DMS114 treated with DMSO at 0.1 percent for 48 hours (cell line): Measurements from ENCODE around the gene NEURL3.
"Not testable (repeated sequence)": the region's sequence is repeated elsewhere in the genome, so short reads cannot be mapped to it uniquely, and the experiment has no call there.

Experiments used
- DNase-seq: peaks from one replicate; lab custom pipeline; 2025; ENCODE audit not compliant: unreplicated experiment; lab: John Stamatoyannopoulos, UW

The NEURL3 gene

DNA sequence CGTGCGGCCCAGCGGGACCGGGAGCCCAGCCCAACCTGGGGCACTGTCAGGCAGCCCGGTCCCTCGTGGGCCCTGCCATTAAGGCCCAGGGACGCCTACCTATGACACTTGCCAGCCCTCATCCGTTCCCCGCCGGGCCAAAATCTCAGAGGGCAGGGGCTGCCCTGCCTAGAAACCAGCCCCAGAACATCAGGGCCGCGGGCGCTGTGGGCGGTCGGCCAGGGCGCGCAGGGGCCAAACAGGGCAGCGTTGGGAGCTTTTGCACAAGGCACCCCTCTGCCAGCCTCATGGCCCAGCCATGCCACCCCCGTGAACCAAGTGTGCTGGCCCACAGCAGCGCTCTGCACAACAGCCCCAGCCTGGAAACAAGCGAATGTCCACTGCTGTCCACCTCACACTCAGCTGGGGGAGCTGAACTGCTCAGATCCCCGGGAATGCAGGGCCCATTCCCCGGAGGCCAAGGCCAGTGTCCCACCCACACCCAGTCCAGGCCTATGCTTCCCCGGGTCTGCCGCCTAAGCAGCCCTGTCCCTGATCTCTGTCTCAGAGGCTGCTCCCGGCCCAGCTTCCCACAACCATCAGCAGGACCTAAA is 3.5 kb upstream of the NEURL3 start:
- no peak for DNase-seq

DNA sequence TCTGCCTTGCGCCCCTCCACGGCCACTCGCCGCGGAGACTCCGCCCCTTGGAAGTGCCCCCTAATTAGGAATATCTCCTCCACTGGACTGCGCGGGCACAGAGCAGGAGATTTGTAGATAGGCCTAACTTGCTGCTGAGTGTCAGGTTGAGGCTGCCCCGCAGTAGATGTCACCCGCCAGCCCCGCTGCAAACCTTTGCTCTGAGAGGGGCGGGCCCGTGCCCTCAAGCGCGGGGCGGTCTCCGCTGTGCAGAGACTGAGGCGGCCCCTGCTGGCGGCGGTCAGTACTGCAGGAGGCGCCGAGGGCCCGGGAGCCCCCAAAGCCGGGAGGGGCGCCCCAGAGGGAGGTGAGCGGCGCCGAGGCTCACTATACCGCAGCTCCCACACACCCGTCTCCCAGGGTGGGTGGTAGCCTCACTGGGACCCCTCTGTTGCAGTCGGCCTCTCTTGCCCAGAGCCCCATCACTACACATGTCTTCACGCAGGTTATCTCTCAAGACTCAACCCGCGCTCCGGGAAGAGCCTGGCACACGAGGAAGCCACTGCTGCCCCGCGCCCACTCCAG is 2.9 kb upstream of the NEURL3 start:
- no peak for DNase-seq

DNA sequence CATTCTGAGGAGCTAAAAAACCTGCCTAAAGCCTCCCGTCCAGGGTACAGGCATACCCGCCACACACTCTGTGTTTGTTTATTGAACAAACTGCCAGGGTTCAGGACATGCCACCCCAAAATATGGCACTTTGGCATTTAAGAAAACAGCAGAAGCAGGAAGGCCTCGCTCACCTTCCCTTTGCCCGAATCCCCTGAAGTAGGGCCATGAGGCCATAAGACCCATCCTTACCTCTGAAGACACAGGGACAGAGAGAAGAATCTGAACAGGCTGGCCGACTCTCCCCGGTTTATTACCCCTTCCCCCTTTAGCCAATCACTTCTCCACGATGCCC is 1.7 kb upstream of the NEURL3 start:
- DNase-seq = no peak

DNA sequence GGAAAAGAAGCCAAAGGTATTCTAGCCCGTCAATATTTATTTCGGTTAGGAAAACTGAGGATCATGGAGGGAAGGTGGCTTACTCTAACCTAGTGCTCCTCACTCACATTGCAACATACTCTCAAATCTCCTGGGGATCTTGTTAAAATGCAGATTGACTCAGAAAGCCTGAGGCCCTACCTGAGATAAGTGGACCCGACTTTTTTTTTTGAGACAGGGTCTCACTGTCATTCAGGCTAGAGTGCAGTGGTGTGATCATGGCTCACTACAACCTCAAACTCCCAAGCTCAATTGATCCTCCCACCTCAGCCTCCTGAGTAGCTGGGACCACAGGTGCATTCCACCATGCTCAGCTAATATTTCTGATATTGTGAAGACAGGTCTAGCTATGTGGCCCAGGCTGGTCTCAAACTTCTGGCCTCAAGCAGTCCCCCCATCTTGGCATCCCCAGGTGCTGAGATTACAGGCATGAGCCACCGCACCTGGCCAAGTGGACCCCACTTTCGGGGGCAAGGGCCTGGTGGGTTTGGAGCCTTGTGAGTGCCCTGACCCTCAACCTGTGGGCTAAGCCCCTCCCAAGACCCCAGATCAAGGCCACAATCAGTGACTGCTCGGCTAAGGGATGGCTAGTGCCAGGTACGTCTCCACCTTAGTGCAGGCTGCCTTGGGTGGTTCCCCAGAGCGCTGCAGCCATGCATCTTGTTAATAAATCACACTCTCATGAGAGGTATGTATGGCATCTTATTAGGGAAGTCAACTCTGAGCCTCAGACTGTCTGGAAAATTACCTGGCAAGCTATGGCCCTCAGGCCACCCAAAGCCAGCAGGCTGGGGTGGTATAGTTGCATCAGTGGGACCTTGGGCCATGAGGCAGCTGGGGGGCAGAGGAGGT is 1.1 kb upstream of the NEURL3 start:
- no peak for DNase-seq

DNA sequence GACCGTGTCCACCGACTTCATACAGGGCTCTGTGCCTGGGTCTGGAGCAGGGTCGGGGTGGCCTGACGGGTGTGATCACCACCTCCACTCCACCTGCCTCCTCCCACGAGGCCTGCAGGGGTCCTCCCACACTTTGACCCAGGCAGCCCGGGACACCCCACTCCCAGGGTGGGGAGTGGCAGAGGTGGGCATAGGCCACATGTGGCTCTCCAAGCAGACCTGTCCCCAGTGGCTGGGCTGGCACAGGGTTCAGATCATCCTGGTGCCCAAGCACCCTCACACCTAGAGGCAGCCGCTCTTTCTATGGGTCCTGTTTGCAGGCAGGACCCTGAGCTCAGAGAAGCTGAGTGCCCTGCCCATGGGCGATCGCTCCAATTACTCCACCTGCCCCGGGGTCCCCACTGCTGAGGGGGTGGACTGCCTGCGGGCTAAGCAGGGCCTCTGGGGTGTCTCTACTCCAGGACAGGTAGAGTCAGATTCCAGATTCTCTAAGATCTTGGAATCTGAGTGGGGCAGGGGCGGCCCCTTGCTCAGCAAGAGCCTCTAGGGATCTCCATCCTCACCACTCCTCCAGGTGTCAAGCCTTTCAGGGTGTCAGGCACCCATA is 1.4 kb downstream of the NEURL3 start:
- no peak for DNase-seq

DNA sequence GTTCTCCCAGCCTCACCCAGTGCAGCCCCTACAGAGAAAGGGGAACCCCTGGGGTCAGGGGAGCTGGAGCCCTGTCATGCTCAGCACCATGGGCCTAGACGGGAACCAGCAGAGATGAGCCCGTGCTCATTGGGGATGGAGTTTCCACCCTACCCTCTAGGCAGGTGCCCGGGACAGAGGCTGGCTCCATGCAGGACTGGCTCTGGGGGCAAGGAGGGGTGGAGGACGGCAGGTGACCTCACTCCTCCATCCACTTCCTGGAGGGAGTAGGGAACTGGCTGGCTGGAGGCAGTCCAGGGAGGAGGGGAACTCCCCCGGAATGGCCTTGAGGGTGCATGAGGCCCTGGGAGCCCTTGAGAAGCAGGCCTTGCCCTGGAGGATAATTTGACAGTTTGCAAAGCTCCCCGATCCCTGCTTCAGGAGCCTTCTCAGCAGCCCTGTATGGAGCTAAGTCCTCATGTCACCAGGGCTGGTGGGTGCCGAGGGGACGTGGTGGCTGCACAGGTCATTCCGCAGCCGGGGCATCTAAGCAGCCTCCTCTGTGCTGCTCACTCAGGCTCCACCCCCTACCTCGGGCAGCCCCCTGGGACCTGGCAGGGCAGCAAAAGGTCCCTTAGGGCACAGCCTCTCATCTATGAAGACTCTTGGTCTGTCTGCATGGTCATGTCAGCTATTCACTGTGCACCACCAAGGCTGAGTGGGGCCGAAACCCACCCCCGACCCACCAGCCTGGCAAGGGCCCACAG is 2.1 kb downstream of the NEURL3 start:
- no peak for DNase-seq

DNA sequence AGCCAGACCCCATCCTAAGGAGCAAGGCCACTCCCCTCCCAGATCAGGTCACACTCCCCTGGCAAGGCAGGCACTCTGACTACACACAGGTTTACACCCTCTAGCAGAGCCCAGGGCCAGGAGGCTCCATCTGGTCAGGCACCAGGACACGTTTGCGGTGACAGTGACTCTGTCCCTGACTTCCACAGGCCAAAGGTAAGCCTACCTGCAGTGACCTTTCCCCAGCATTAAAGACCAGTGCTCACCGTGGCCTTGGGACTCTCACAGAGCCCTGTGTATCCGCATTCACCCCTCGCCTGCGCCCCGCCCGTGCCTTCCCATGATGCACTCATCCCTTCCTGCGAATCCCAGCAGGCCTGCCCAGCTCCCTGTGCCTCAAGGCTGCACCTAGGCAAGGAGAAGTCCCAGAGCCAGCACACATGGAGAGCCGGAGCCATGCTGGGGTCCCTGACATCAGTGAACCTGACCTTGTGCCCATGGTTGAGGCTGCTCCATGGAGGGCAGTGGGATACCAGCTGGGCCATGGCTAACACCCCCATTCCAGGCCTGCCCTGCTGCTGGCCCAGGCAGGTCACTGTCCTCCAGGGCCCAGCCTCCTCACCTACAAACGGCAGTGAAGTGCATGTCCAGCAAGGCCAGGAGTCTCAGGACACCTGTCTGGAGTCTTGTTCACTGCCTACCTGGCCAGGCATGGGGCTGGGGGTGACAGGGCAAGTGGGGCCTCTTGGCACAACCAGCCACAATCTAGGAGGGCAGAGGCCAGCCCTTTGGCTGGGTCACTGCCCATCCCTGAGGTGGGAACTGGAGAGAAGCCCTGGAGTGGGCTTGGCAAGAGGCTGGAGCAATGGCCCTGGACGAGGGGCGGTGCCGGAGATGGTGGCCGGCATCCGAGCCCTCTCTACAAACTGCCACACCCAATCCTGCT is 3.0 kb downstream of the NEURL3 start:
- DNase-seq = no peak

DNA sequence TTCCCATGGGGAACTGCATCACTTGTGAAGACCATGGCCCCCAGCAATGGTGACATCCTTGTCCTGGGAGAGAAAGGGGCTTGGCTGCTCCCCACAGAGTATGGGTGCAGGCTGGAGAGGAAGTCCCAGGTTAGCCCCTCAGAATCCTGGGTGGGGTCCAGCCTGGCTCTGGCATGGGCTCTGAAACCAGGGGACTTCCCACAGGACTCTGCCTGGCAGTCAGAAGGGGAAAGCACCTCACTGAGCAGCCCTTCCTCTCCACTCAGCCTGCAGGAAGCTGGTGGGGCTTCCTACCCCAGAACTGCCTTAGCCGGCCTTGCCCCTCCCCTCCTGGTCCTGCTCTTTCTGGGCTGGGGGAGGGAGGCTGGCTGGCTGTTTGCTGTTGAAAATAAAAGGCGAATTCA is 3.7 kb downstream of the NEURL3 start:
- DNase-seq = no peak

DNA sequence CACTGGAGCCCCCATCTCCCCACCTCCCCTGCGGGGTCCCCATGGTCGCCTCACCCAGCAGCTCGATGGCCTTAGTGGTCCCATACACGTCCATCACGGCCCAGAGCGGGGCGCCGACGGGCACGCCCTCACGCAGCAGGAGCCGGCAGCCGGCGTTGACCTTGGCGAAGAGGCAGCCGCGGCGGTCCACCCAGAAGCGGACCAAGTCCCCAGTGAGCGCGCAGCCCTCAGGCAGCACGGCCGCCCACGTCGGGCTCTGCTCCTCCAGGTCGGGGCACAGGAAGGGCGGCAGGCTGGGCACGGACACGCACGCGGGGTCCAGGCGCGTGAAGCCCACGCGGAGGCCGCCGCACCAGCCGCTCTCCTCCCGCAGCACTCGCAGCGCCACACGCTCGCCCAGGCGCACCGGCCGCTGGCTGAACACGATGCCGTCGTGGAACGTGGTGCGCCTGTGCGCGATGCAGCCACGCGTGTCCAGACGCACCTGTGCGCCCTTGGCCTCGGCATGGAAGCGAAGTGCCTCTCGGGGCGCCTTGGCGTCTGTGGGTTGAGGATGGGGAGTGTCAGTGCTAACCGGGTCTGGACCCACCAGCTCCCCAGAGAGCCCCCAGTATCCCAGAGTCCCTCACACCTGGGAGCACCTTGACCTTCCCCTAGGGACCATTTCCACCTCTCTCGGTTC is 4.6 kb downstream of the NEURL3 start:
- DNase-seq = no peak

DNA sequence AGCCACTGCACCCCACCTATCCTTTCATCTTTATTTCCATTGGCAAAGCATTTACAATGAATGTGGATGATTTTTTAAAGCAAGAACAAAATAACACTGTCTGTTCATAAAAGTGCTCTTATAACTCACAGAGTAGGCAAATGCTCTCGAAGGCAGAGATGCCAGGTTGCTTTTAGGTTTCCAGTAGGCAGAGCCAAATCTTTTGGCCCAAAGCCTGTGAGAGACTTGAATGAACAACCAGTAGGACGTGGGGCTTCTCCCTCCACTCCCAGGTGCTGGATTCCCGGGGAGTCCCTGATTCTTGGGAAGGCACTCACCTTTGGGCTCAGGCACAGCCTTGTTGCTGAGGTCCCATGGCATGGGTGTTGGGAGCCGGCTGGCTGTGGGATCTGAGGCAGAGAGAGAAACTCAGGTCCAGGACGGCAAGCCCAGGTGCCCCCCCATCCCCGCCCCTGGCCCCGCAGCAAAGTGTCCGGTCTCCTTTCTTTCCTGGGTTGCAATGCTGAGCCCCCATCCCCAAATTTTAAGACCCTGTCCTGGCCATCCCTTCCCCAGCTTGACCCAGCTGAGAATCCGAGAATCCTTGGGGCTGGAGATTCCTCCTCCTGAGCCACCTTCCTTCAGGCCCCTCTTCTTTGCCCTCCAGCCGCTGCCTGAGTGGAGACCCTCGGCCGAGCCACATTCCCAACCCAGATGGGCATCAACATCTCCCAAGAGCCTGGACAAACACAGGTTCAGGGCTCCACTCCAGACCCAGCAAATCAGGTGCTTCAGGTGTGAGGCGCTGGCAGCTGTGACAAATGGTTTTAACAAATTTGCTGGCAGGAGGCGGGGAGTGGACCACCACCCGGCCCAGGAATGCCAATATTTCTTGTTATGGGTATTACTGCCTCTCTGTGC is 5.8 kb downstream of the NEURL3 start:
- DNase-seq = no peak

DNA sequence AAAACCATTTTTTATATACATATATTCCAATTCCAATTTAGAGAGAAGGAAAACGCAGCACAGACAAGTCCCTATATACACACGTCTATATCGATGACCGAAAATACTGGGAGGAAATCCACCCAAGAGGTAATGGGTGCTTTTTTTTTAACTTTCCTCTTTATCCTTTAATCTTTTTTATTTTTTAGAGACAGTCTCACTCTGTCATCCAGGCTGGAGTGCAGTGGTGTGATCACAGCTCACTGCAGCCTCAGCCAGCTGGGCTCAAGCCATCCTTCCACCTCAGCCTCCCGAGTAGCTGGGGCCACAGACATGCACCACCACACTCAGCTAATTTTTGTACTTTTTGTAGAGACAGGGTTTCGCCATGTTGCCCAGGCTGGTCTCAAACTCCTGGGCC is 6.5 kb downstream of the NEURL3 start:
- not testable (repeated sequence) for DNase-seq

DNA sequence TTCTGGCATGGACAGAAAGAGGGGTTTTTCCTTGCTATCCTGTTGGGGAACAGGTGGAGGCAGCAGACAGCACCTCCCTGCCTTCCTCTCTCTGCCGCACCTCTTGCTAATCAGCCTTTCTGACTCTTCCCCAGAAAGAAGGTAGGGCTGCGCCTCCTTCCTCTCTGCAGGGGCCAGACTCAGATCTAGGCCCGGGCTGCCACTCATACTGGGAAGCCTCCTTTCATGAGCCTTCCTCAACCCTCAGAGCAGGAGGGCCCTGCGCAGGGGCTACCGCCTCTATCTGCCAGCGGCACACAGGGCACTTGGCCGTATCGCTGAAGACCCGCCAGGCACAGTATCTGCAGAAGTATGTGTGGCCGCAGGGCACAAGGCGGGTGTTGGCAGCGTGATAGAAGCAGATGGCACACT is 7.1 kb downstream of the NEURL3 start:
- no peak for DNase-seq

DNA sequence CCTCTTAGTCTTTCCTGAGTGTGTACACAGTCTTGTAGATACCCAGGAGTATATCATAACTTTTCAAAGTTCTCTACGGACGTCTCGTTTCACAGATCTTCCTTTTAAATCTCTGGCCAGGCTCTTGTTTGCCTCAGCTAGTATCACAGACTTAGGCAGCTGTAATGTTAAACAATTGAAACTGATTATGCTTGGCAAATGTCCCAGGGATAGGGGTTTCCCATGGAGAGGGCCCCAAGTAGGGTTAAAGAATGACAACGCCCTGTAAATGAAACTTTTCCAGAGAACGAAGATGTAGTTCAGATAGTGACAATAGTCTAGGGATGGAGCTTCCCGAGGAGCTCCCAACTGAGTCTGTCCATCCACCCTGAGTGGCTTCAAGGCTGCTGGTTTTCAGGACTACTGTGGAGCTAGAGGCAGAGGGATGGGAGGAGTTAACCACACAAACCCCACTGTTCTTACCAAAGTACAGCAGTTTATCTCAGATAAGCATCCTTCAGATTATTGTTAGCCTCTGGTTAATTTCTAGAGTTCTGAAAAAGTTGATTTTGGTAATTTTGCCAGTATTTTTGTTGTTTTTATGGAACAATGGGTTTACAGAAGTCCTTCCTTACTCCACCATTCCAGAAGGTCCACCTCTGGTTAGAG is 9.1 kb downstream of the NEURL3 start:
- no peak for DNase-seq

DNA sequence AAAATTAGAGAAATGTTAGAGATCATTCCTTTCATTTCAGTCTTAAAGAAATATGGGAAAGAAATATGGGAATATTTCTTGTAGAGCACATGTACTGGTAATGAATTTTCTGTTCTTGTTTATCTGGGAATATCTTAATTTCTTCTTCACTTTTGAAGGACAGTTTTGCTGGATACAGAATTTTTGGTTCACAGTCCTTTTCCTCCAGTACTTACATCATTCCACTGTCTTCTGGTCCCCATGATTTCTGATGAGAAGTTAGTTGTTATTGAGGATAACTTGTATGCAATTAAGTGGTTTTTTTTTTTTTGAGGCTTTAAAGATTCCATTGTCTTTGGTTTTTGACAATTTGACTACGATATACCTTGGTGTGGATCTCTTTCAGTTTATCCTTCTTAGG is 11.0 kb downstream of the NEURL3 start:
- no peak for DNase-seq

DNA sequence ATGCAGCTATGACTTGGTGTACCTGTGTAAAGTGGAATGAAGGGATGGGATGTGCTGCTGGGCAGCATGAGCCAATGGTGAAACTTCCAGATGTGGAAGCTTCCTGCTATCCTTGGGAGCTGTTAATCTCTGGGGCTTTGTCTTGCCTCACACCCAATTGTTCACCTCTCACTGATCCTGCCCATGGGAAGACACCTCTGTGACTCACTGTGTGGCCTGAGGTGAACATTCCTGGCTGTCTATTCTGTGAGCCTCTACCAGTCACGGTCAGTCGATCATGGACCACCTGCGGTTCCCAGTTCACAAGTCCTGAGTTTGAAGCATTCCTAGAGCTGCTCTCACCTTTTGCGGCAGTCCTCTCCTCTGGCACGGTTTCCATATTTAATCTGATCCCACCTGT is 12.1 kb downstream of the NEURL3 start:
- no peak for DNase-seq

DNA sequence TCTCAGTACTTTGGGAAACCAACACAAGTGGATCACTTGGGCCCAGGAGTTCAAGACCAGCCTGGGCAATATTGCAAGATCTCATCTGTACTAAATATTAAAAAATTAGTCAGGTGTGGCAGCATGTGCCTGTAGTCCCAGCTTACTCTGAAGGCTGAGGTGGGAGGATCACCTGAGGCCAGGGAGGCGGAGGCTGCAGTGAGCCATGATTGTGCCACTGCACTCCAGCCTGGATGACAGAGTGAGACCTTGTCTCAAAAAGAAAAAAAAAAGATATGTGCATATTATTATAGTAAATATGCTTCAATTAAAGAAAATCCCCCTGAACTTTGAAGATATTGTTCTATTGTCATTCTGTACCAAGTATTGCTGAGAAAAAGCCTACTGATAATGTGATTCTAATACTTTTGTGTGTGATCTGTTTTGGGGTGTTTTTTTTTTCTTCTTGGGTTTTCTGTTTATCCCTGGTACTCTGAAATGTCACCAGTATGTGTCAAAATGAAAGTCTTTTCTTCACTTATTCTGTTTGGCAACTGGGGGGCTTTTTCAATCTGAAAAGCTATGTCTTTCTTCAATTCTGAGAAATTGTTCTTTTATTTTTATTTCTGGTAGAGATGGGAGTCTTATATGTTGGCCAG is 13.2 kb downstream of the NEURL3 start:
- DNase-seq = no peak

DNA sequence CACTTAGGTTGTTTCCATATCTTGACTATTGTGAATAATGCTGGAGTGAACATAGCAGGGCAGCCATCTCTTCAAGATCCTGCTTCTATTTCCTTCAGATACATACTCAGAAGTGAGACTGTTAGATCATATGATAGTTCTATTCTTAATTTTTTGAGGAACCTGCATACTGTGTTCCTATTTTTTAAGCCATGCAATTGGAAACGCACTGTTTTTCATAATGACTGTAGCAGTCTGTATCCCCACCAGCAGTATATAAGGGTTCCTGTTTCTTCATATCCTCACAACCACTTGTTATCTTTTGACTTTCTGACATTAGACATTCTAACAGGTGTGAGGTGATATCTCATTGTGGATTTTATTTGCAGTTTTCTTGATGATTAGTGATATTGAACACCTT is 15.5 kb downstream of the NEURL3 start:
- no peak for DNase-seq

DNA sequence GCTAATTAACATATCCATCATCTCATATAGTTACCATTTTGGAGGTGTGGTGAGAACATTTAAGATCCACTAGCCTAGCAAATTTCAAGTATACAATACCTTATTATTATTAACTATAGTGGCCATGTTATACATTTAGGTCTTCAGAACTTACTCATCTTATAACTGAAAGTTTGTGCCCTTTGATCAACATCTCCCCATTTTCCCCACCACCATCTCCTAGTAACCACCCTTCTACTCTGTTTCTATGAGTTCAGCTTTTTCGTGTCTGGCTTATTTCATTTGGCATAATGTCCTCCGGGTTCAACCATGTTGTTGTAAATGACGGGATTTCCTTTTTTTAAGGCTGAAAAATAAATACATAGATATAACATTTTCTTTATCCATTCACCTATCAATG is 15.9 kb downstream of the NEURL3 start:
- no peak for DNase-seq
